Caco-2 (cell line): ENCODE data around the gene KLC3. TPM values are rescaled to one million over a fixed set of nuclear protein-coding genes. Genes with fewer than 3 reads are reported as not detected.
"Not testable (repeated sequence)": the region's sequence is repeated elsewhere in the genome, so short reads cannot be mapped to it uniquely, and the experiment has no call there.

Experiments
- BruUV-seq: library from RNA; stranded (reverse); fragments of 400-500 nt; replicated peaks from 2 replicates; lab custom pipeline; 2021; lab: Mats Ljungman, UMichigan
- CTCF ChIA-PET: fragments of 300-600 bp; sonication (Branson Sonifier 250); formaldehyde crosslinking; loops from one replicate; lab custom pipeline; 2022; ENCODE audit warnings: antibody characterized with exemption; lab: Charles Lee
- POLR2A ChIA-PET: fragments of 300-600 bp; sonication (Branson Sonifier 250); formaldehyde crosslinking; loops from one replicate; lab custom pipeline; 2022; ENCODE audit warnings: antibody characterized with exemption; lab: Charles Lee
- DNase-seq, 2 experiments: peaks; one replicate each; pipeline versions ENCODE4 v3.0.0 to v3.0.0-alpha.2; 2020 to 2022
- H3K27me3 ChIP-seq: replicated peaks from 2 replicates; pipeline ENCODE4 v1.6.0; 2011; ENCODE audit warnings: low read length; ENCODE audit not compliant: control insufficient read depth, insufficient read depth
- H3K36me3 ChIP-seq: 2 replicates; pipeline ENCODE4 v1.5.1; 2011; ENCODE audit warnings: low read length; ENCODE audit not compliant: control insufficient read depth, insufficient read depth
- H3K4me1 ChIP-seq: fragments of 250-450 bp; sonication (Bioruptor Pico); 2 replicates; pipeline ENCODE4 v1.5.1; 2020; ENCODE audit warnings: mild to moderate bottlenecking
- H3K4me3 ChIP-seq: 2 replicates; pipeline ENCODE4 v1.5.1; 2011; ENCODE audit warnings: low read depth, mild to moderate bottlenecking, control low read depth, low read length
- H3K9me3 ChIP-seq: fragments of 250-450 bp; sonication (Bioruptor Pico); 2 replicates; pipeline ENCODE4 v1.5.1; 2020; ENCODE audit warnings: mild to moderate bottlenecking, moderate library complexity
- H3K27ac Mint-ChIP-seq: one replicate; pipeline ENCODE4 v1.8.0; 2022; ENCODE audit warnings: mixed read lengths; ENCODE audit not compliant: unreplicated experiment
- H3K27me3 Mint-ChIP-seq: one replicate; pipeline ENCODE4 v1.8.0; 2022; ENCODE audit warnings: mixed read lengths; ENCODE audit not compliant: insufficient read depth, unreplicated experiment
- H3K36me3 Mint-ChIP-seq: one replicate; pipeline ENCODE4 v1.8.0; 2022; ENCODE audit warnings: mild to moderate bottlenecking, mixed read lengths; ENCODE audit not compliant: insufficient read depth, unreplicated experiment
- H3K4me1 Mint-ChIP-seq: one replicate; pipeline ENCODE4 v1.8.0; 2022; ENCODE audit warnings: low read depth, mixed read lengths; ENCODE audit not compliant: unreplicated experiment
- H3K4me3 Mint-ChIP-seq: one replicate; pipeline ENCODE4 v1.8.0; 2022; ENCODE audit warnings: mild to moderate bottlenecking, moderate library complexity, mixed read lengths; ENCODE audit not compliant: unreplicated experiment
- H3K9me3 Mint-ChIP-seq: one replicate; pipeline ENCODE4 v1.8.0; 2022; ENCODE audit warnings: mixed read lengths; ENCODE audit not compliant: unreplicated experiment
- CTCF ChIP-seq, 2 experiments: fragments of 200-600 bp in 1 of 2; IDR thresholded peaks; 1 replicate in 1 of 2; 2 replicates in 1 of 2; pipeline versions ENCODE4 v1.5.1 to v1.8.0; 2011 to 2022; ENCODE audit warnings: antibody characterized with exemption in 1 of 2, control low read depth in 1 of 2, inconsistent platforms in 1 of 2, low read depth in 1 of 2, low read length in 1 of 2, mild to moderate bottlenecking in 1 of 2, moderate library complexity in 1 of 2; ENCODE audit not compliant: insufficient read depth in 1 of 2, severe bottlenecking in 1 of 2, unreplicated experiment in 1 of 2
- intact Hi-C: fragments of 100-400 bp; cut with micrococcal nuclease; formaldehyde crosslinking; loops from one replicate; pipeline ENCODE4 v1.10.0; 2022; ENCODE audit not compliant: unreplicated experiment
- total RNA-seq: library from RNA; stranded (reverse); gene quantifications from 2 replicates; pipeline ENCODE4 v1.2.3, GENCODE V29; 2022

The KLC3 gene
- total RNA-seq, 1 experiment from 2014 or later: 10.2 TPM

- Mint-ChIP-seq H3K4me3 (no peak overlapping the region), H3K4me1 (no peaks in the 10 kb centered on the region), H3K27me3 (no peaks in the 10 kb centered on the region), H3K9me3 (no peaks in the 10 kb centered on the region), H3K27ac (no peak overlapping the region), H3K36me3 (peaks cover 13% of the 10 kb centered on the region)
- CTCF ChIA-PET: no interaction called here
- intact Hi-C loops: no loop called here
- no peaks in the 10 kb centered on the region for H3K27me3 ChIP-seq
- H3K4me1 ChIP-seq: no peaks in the 10 kb centered on the region
- POLR2A ChIA-PET: no interaction called here
- no peaks in the 10 kb centered on the region for H3K36me3 ChIP-seq
- BruUV-seq: no TSS peak
- 0 out of 2 replicates have a peak, but pooled peaks cover 2% of the 10 kb centered on the region for H3K9me3 ChIP-seq
- no peak for DNase-seq
- TF ChIP-seq CTCF (IDR thresholded peaks at IDR 0.05; ENCODE audit: insufficient read depth in 1 of 2, low read depth in 1 of 2, low read length in 1 of 2, severe bottlenecking in 1 of 2, unreplicated experiment in 1 of 2): no peak
- H3K4me3 ChIP-seq: no peak overlapping the region
Measured at GRCh38 chr19:45306518-45307027, 34.0 kb upstream of the KLC3 start.

GRCh38 chr19:45307361-45307760, 33.2 kb upstream of the KLC3 start:
- Mint-ChIP-seq H3K4me1 (no peaks in the 10 kb centered on the region), H3K4me3 (no peak overlapping the region), H3K27ac (no peak overlapping the region), H3K27me3 (no peaks in the 10 kb centered on the region), H3K36me3 (peaks cover 13% of the 10 kb centered on the region), H3K9me3 (no peaks in the 10 kb centered on the region)
- Histone ChIP-seq H3K27me3 (no peaks in the 10 kb centered on the region), H3K4me3 (no peak overlapping the region), H3K36me3 (no peaks in the 10 kb centered on the region), H3K4me1 (no peaks in the 10 kb centered on the region), H3K9me3 (0 out of 2 replicates have a peak, but pooled peaks cover 2% of the 10 kb centered on the region)
- intact Hi-C loops: no loop called here
- POLR2A ChIA-PET: interaction anchor here (0.6 kb wide), 1 partner anchor 461 kb away, joined by 9 read pairs; the partner anchor contains the start of gene NECTIN2
- no peak for DNase-seq
- TF ChIP-seq CTCF (IDR thresholded peaks at IDR 0.05; ENCODE audit: insufficient read depth in 1 of 2, low read depth in 1 of 2, low read length in 1 of 2, severe bottlenecking in 1 of 2, unreplicated experiment in 1 of 2): no peak
- CTCF ChIA-PET: no interaction called here
- BruUV-seq: no TSS peak

GRCh38 chr19:45309322-45309721, 31.2 kb upstream of the KLC3 start:
- H3K36me3 Mint-ChIP-seq, H3K9me3 ChIP-seq, DNase-seq, H3K4me1 Mint-ChIP-seq, H3K27me3 ChIP-seq, H3K4me3 Mint-ChIP-seq, H3K36me3 ChIP-seq, intact Hi-C loops, H3K9me3 Mint-ChIP-seq, BruUV-seq, H3K4me1 ChIP-seq, POLR2A ChIA-PET, H3K4me3 ChIP-seq, H3K27me3 Mint-ChIP-seq, H3K27ac Mint-ChIP-seq: not testable (repeated sequence)
- CTCF ChIA-PET: interaction anchor here (0.7 kb wide), 1 partner anchor 320 kb away, joined by 4 read pairs; no protein-coding TSS in a partner anchor
